CD4-positive, alpha-beta T cell treated with Interleukin-4 for 1 hour (primary cell): ENCODE measurements around the gene MEX3A.
"Not testable (repeated sequence)": the region's sequence is repeated elsewhere in the genome, so short reads cannot be mapped to it uniquely, and the experiment has no call there.

ENCODE experiments used
- DNase-seq, 2 donors: peaks; one replicate each; pipeline ENCODE4 v3.0.0-alpha.2; 2020 to 2022

The MEX3A gene

GRCh38 chr1:156053768-156054499 is 28.3 kb downstream of the MEX3A start, which contains the start of gene UBQLN4:
Gene UBQLN4 (minus strand): TSS chr1:156053798. CDS start chr1:156053701, 97 bp downstream.
- peak; percentile 88 to 91 for DNase-seq

DNA sequence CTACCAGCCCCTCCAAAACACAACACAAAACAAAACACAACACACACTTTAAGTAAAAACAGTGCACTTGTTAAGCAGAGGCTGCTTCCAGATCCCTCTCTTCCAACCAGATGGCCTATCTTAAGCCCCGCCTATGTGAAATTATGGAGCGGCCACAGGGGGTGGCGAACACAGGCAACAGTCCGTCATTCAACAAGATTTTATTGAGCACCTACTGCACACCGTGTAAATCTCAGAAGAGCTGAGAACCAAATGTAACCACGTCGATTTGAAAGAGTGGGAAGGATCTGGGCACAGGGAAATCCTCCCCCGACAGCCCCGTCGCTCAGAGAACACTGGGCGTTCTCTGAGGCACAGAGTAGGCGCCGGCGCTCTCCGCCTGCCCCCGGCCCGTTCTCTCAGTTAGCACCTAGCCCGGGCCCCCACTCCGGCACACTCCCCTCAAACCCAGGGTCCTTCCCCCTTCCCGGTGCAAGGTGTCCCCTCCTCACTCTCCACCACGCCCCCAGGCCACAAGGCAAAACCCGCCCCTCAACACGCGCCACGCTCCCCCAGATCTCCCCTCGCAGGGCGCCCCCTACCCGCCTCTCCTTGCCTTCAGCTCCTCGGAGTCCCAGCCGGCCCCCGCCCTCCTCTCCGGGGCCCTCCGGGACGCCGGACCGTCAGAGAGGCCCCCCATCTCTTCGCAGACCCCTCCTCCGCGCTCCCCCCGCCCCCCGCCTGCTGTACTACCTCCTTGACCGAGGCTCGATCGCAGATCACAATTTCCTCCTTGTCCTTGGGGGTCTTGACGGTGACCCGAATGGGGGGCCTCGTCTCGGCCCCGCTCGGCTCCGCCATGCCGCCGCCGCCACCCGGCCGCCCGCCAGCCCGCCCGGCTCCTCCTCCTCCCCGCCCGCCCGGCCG is 29.1 kb downstream of the MEX3A start:
- DNase-seq: peak; percentile 62 to 73

- no peak for DNase-seq
Observed at GRCh38 chr1:156051011-156051725, 31.1 kb downstream of the MEX3A start.

DNA sequence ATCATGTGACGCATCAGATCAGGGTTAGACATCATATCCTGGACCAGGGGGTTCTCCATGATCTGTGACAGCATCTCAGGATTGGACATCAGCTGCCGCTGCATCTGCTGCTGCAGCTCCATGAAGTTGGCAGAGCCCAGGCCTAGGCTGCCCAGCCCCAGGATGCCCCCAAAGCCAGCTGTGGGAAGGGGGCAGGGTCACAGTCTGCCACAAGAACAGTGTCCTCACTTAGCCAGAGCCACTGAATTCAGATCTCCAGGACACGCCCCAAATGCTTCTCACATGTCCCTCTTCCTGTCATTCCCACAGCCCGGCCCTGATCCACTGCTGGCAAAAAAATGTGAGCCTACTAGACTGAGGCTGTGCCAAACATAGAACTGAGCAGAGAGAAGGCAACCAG is 31.9 kb downstream of the MEX3A start:
- DNase-seq: no peak

DNA sequence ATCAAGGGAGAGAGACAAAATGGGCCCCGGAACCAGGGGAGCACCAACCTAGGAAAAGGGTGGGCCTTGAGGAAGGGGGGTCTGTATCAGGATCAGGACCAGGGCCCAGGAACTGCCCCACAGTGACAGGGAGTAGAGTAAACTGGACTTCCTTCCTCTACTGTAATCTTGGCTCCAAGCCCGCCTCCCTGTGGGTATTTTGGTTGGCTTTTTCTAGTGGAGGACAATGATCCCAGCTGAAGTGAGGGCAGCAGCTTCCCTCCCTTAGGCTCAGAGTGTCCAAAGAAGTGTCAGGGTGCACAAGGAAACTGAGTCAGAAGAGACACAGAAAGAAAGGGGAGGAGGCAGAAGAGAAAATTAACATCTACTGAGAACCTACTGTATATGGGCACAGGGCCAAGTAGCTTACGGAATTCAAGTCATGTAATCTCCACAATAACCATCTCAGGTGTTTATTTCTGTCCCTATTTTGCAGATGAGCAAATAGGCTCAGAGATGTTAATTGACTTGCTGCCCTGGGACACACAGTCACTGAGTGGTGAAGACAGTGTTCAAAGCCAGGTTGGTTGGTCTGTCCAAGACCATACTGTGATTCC is 33.5 kb downstream of the MEX3A start:
- no peak for DNase-seq

- DNase-seq: no peak
Observed at GRCh38 chr1:156045076-156045475, 37.2 kb downstream of the MEX3A start.

- no peak for DNase-seq
Observed at GRCh38 chr1:156042828-156043227, 39.4 kb downstream of the MEX3A start.

- not testable (repeated sequence) for DNase-seq
Observed at GRCh38 chr1:156034991-156035390, 47.3 kb downstream of the MEX3A start.

DNA sequence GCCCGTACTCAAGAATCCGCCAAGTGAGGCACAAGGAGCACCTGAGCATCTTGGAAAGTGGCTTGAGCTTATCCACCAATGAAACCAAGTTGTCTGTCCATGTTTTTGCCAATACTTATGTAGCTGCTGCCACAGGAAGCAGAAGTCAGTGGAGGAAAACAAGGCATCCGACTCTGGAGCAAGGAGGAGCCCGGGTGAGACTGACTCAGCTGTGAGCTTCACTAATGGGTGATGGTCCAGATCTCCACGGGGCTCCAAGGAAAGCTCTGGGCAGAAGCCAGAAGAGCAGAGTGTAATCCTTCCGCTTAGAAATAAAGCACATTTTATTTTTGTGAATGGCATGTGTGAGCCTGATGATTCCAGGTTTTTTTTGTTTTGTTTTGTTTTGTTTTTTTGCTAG is 49.3 kb downstream of the MEX3A start:
- no peak for DNase-seq

DNA sequence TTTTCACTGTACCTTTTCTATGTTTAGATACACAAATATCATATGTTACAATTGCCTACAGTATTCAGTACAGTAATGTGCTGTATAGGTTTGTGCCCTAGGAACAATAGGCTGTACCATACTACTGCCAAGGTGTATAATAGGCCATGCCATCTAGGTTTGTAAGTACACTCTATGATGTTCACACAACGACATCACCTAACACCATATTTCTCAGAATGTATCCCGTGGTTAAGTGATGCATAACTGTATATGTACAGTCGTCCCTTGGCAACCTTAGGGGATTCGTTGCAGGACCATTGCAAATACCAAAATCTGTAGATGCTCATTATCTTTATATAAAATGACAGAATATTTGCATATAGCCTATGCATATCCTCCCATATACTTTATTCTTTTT is 55.7 kb downstream of the MEX3A start:
- DNase-seq: no peak

DNA sequence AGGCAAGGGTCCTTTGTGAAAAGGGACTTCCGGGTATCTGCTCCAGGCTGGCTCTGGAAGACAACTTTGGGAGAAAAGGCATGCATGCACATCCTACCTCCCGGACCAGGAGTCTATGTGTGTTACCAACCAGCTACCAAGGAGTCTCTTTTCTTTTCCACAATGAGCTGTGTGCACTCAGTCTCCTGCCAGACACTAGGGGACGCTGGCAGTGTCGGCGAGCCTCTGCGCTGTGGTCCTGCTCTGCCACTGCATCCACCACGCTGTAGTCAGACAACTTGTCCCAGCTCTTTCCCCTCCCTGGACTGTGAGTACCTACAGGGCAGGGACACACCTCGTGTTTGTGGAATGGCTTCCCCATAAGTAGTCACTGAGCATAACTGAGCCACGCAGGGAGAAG is 56.4 kb downstream of the MEX3A start:
- DNase-seq: peak; percentile 24 to 33

GRCh38 chr1:156024801-156025200 is 57.5 kb downstream of the MEX3A start:
- DNase-seq: no peak
